Gastroesophageal sphincter (tissue), 3 donors: ENCODE measurements around the gene KLHL21.

Experiments used
- CTCF ChIP-seq, 4 experiments: fragments of 200-600 bp in 2 of 4; fragments of 450-650 bp in 2 of 4; sonication (generic) in 1 of 4; IDR thresholded peaks; one replicate each; pipeline ENCODE4 v1.5.1; 2017 to 2019; ENCODE audit warnings: antibody characterized with exemption in 4 of 4, mild to moderate bottlenecking in 2 of 4, moderate library complexity in 2 of 4
- POLR2A ChIP-seq, 2 donors: fragments of 450-650 bp; IDR thresholded peaks; one replicate each; pipeline ENCODE4 v1.6.1; 2017; ENCODE audit warnings: antibody characterized with exemption in 2 of 2, mild to moderate bottlenecking in 2 of 2, moderate library complexity in 1 of 2
- POLR2AphosphoS5 ChIP-seq: sonication (generic); formaldehyde crosslinking; IDR thresholded peaks from one replicate; pipeline ENCODE4 v1.6.1; 2017; ENCODE audit warnings: antibody characterized with exemption

- TF ChIP-seq POLR2A (IDR thresholded peaks at IDR 0.05) (no peak), CTCF (IDR thresholded peaks at IDR 0.05) (no peak), POLR2AphosphoS5 (no peak)
Measured at GRCh38 chr1:6544831-6545230, 57.8 kb downstream of the KLHL21 start.
